ENCODE results near the gene ELL. TPM values are rescaled to one million over a fixed set of nuclear protein-coding genes. Genes with fewer than 3 reads are reported as not detected.

The ELL gene
- total RNA-seq, 1 experiment from 2014 or later = 14.6 TPM

DNA sequence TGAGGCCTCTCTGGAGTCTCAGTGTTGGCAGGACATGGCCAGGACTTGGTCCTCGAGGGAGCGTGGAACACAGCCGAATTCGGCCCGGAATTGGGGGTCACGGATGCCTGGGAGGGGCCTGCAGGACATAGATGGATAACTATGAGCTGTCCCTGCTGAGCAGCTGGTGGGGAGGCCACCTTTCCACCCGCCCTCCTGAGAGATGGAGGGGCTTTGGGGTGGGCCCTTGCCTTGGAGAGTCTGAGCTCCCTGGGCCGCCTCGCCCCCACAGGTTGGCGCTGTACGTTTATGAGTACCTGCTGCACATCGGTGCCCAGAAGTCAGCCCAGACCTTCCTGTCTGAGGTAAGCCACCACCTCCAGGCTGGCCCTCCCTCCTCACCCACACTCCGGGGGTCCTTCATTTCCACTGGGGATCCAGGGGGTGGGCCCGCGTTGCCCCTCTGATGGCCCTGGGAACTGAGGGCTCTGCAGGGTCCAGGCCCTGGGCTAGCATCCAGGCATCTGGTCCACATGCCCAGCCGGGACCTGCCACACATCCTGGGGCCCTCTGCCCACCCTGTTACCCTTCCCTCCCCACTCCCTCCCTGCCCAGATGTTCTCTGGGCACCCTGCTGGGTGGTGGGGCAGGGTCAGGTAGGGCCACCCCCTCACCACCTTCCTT lies 94.7 kb downstream of the ELL start:
- no peak overlapping the region for H3K27ac ChIP-seq
- H3K79me2 ChIP-seq (ENCODE audit: low read depth) = peaks cover 19% of the 10 kb centered on the region
- TF ChIP-seq EZH2 (IDR thresholded peaks at IDR 0.05; ENCODE audit: low read depth) = no peak
- TF ChIP-seq, protein P1, sequence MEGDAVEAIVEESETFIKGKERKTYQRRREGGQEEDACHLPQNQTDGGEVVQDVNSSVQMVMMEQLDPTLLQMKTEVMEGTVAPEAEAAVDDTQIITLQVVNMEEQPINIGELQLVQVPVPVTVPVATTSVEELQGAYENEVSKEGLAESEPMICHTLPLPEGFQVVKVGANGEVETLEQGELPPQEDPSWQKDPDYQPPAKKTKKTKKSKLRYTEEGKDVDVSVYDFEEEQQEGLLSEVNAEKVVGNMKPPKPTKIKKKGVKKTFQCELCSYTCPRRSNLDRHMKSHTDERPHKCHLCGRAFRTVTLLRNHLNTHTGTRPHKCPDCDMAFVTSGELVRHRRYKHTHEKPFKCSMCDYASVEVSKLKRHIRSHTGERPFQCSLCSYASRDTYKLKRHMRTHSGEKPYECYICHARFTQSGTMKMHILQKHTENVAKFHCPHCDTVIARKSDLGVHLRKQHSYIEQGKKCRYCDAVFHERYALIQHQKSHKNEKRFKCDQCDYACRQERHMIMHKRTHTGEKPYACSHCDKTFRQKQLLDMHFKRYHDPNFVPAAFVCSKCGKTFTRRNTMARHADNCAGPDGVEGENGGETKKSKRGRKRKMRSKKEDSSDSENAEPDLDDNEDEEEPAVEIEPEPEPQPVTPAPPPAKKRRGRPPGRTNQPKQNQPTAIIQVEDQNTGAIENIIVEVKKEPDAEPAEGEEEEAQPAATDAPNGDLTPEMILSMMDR (conservative IDR thresholded peaks at IDR 0.05) = no peak
- no peaks in the 10 kb centered on the region for H3K9me2 ChIP-seq (ENCODE audit: insufficient read depth)
- intact Hi-C loops (cut with micrococcal nuclease; ENCODE audit: unreplicated experiment) = no loop called here
- H2AFZ ChIP-seq = no peak overlapping the region
- H3K4me3 ChIP-seq = no peak overlapping the region
- no peak for DNase-seq
- BruUV-seq (replicated peaks) = no TSS peak
- H3F3A ChIP-seq (ENCODE audit: insufficient read depth, low read depth) = peaks cover 6% of the 10 kb centered on the region; the same call in 1 of the 2 replicates
- ChIA-PET POLR2A (ENCODE audit: unreplicated experiment) (interaction anchor here (0.7 kb wide), 1 partner anchor 131 kb away, joined by 3 read pairs; no protein-coding TSS in a partner anchor), CTCF (interaction anchor here (0.6 kb wide), 1 partner anchor 142 kb away, joined by 3 read pairs; no protein-coding TSS in a partner anchor)
- H3K4me2 ChIP-seq = no peak overlapping the region
- H3K27me3 ChIP-seq (ENCODE audit: insufficient read depth, low read depth) = no peaks in the 10 kb centered on the region
- peaks cover 40% of the 10 kb centered on the region for H4K20me1 ChIP-seq (ENCODE audit: insufficient read depth)
- no peaks in the 10 kb centered on the region for H3K36me3 ChIP-seq (ENCODE audit: low read depth)
- no peaks in the 10 kb centered on the region for H3K4me1 ChIP-seq (replicated peaks; ENCODE audit: insufficient read depth)
- no peaks in the 10 kb centered on the region for H3K9me3 ChIP-seq (ENCODE audit: insufficient read depth, low read depth)

DNA sequence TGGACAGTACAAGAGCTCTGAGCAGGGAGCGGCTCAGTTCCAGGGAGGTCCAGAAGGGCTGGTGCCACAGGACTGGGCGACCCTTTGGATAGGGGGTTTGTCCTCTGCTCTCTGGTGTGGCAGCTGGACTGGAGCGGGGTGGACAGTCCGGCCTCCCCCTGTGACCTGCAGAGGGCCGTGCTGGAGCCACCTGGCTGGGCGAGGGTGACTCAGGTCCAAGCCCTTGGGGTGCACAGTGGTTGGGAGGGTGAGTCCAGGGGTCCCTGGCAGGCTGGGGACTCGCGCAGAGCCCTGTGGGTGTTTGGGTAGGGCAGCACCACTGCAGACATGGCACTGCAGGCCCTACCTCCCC lies 95.5 kb downstream of the ELL start:
- H4K20me1 ChIP-seq (ENCODE audit: insufficient read depth) = peaks cover 48% of the 10 kb centered on the region
- H3K4me2 ChIP-seq = no peak overlapping the region
- intact Hi-C loops (cut with micrococcal nuclease; ENCODE audit: unreplicated experiment) = no loop called here

DNA sequence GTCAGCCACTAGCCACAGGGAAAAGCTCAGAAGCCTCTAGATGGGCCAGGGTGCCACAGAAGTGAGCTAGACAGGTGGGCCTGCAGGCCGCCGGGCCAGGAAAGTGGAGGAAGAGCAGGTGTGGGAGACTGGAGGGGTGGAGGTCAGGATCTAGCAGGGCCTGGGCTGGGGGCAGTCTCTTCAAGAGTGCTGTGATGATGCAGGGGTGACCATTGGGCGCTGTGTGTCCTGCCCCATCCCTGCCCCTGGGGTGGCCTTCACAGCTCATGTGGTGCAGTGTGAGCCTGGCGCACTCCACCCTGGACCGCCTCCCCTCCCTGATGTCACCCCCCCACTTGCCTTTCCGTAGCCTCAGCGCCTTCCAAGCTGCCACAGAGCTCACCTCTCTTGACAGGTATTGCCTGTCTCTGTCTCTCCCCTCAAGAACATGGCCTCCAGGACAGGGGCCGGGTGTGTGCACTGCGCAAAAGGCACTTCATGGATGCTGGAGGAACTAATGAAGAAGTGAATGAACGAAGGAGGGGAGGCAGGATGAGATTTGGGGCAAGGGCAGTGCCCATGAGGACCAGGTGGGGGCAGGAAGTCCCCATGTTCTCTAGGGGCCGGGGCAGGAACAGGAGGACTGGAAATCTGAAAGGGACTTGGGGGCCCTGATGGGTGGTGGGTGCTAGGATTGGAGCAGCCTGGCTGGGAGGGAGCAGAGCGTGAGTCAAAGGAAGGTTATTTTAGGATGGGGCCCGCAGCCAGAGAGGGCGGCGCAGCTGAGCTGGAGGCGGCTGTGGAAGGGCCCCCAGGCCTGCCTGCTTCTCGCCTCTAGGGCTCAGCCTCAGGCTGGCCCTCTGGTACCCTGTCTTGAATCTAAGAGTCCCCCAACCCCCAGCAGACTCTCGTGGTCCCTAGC lies 96.1 kb downstream of the ELL start:
- BruUV-seq (replicated peaks) = no TSS peak
- no peaks in the 10 kb centered on the region for H3K36me3 ChIP-seq (ENCODE audit: low read depth)
- H4K20me1 ChIP-seq (ENCODE audit: insufficient read depth) = peaks cover 55% of the 10 kb centered on the region
- no peak overlapping the region for H3K27ac ChIP-seq
- intact Hi-C loops (cut with micrococcal nuclease; ENCODE audit: unreplicated experiment) = no loop called here
- no peak overlapping the region for H3K4me3 ChIP-seq
- no peak overlapping the region for H3K4me2 ChIP-seq
- H3K9me3 ChIP-seq (ENCODE audit: insufficient read depth, low read depth) = no peaks in the 10 kb centered on the region
- POLR2A ChIA-PET (ENCODE audit: unreplicated experiment) = no interaction called here
- TF ChIP-seq, protein P1 (conservative IDR thresholded peaks at IDR 0.05) = no peak
- no peak for TF ChIP-seq EZH2 (IDR thresholded peaks at IDR 0.05; ENCODE audit: low read depth)
- no peaks in the 10 kb centered on the region for H3K9me2 ChIP-seq (ENCODE audit: insufficient read depth)
- no peak for DNase-seq
- peaks cover 2% of the 10 kb centered on the region; the same call in 1 of the 2 replicates for H3F3A ChIP-seq (ENCODE audit: insufficient read depth, low read depth)
- H3K79me2 ChIP-seq (ENCODE audit: low read depth) = peaks cover 33% of the 10 kb centered on the region
- CTCF ChIA-PET = interaction anchor here (0.5 kb wide), 1 partner anchor 497 kb away, joined by 5 read pairs; no protein-coding TSS in a partner anchor
- H2AFZ ChIP-seq = no peak overlapping the region
- H3K27me3 ChIP-seq (ENCODE audit: insufficient read depth, low read depth) = no peaks in the 10 kb centered on the region
- peaks cover 5% of the 10 kb centered on the region; the same call in 1 of the 2 replicates for H3K4me1 ChIP-seq (replicated peaks; ENCODE audit: insufficient read depth)

More for the DNA sequence above, 95.5 kb downstream of the ELL start:
- H3K9me2 ChIP-seq (ENCODE audit: insufficient read depth) = no peaks in the 10 kb centered on the region
- no peak overlapping the region for H3K4me3 ChIP-seq
- H3F3A ChIP-seq (ENCODE audit: insufficient read depth, low read depth) = no peaks in the 10 kb centered on the region; the same call in 1 of the 2 replicates
- no peak overlapping the region for H2AFZ ChIP-seq
- no TSS peak for BruUV-seq (replicated peaks)
- no peak for DNase-seq
- TF ChIP-seq, protein P1 (conservative IDR thresholded peaks at IDR 0.05) = no peak
- no peak for TF ChIP-seq EZH2 (IDR thresholded peaks at IDR 0.05; ENCODE audit: low read depth)
- H3K9me3 ChIP-seq (ENCODE audit: insufficient read depth, low read depth) = no peaks in the 10 kb centered on the region
- H3K4me1 ChIP-seq (replicated peaks; ENCODE audit: insufficient read depth) = no peaks in the 10 kb centered on the region
- no peaks in the 10 kb centered on the region for H3K36me3 ChIP-seq (ENCODE audit: low read depth)
- POLR2A ChIA-PET (ENCODE audit: unreplicated experiment) = no interaction called here
- H3K27me3 ChIP-seq (ENCODE audit: insufficient read depth, low read depth) = no peaks in the 10 kb centered on the region
- H3K27ac ChIP-seq = no peak overlapping the region
- CTCF ChIA-PET = no interaction called here
- H3K79me2 ChIP-seq (ENCODE audit: low read depth) = peaks cover 27% of the 10 kb centered on the region
